Mesodermal cell (in vitro differentiated cells): ENCODE results near the gene LRRC32.

ENCODE experiments used
- H3K27ac ChIP-seq: 2 replicates; pipeline ENCODE4 v1.7.0; 2013; ENCODE audit warnings: mild to moderate bottlenecking, low read depth, low read length, moderate library complexity; ENCODE audit not compliant: severe bottlenecking
- H3K36me3 ChIP-seq: 2 replicates; pipeline ENCODE4 v1.7.1; 2013; ENCODE audit warnings: mild to moderate bottlenecking, low read length, moderate library complexity; ENCODE audit not compliant: control insufficient read depth, insufficient read depth
- H3K4me1 ChIP-seq: one replicate; pipeline ENCODE4 v1.7.1; 2013; ENCODE audit warnings: mild to moderate bottlenecking, low read length; ENCODE audit not compliant: insufficient read depth, control insufficient read depth, poor library complexity, severe bottlenecking
- H3K4me3 ChIP-seq: 2 replicates; pipeline ENCODE4 v1.7.0; 2013; ENCODE audit warnings: low read length, control low read depth, mild to moderate bottlenecking; ENCODE audit not compliant: insufficient read depth, poor library complexity, severe bottlenecking; ENCODE audit errors: extremely low read depth
- H3K9me3 ChIP-seq: 2 replicates; pipeline ENCODE4 v1.7.1; 2013; ENCODE audit warnings: mild to moderate bottlenecking, low read length, moderate library complexity; ENCODE audit not compliant: control insufficient read depth
- WGBS, 2 experiments: methylation state at CpG; one replicate each; pipeline ENCODE4 v1.1.5; 2013; ENCODE audit warnings: missing lambda C conversion rate in 2 of 2; ENCODE audit not compliant: insufficient coverage in 2 of 2; 5-methylcytosine and 5-hydroxymethylcytosine counted together

The LRRC32 gene

GRCh38 chr11:76627606-76628005 lies 42.9 kb downstream of the LRRC32 start:
- Histone ChIP-seq H3K9me3 (peaks cover 20% of the 10 kb centered on the region), H3K36me3 (no peaks in the 10 kb centered on the region), H3K27ac (no peak overlapping the region), H3K4me3 (no peak overlapping the region), H3K4me1 (peaks cover 24% of the 10 kb centered on the region)
- WGBS, 2 experiments: 85 to 93% methylated on average over 3 to 7 of the region's 7 CpGs

DNA sequence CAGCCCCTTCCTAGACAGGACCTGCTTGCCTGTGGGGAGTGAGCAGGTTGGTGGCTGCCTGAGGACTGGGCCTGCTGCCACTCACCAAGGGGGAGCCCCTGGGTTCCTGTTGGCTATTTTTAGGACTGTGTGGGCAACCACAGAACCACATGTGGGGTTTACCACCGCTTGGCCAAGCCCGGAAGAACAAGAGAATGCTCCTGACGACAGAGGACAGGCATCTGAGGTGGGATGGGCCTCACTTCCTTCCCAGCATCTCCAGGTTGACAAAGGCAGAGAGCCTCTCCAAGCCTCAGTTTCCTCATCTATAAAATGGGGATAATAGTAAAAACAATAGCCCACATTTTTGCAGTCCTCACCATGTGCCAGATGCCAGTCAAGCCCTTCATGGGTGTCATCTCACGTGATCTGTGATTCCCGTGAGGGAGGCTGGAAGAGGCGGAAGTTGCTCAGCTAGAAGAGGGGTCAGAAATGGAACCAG lies 43.6 kb downstream of the LRRC32 start:
- WGBS, 2 experiments: 95 to 100% methylated on average over 5 to 6 of the region's 6 CpGs
- peaks cover 20% of the 10 kb centered on the region for H3K9me3 ChIP-seq
- no peak overlapping the region for H3K4me3 ChIP-seq
- H3K36me3 ChIP-seq: no peaks in the 10 kb centered on the region
- no peak overlapping the region for H3K27ac ChIP-seq
- peaks cover 31% of the 10 kb centered on the region for H3K4me1 ChIP-seq

GRCh38 chr11:76626266-76626665 lies 44.3 kb downstream of the LRRC32 start:
- Histone ChIP-seq H3K36me3 (no peaks in the 10 kb centered on the region), H3K4me3 (no peak overlapping the region), H3K4me1 (peaks cover 36% of the 10 kb centered on the region), H3K9me3 (peaks cover 20% of the 10 kb centered on the region), H3K27ac (no peak overlapping the region)
- WGBS, 2 experiments: 100% methylated on average over 1 to 2 of the region's 3 CpGs

- H3K36me3 ChIP-seq: no peaks in the 10 kb centered on the region
Observed at GRCh38 chr11:76625472-76626186, 44.9 kb downstream of the LRRC32 start.

GRCh38 chr11:76624500-76625379 lies 45.8 kb downstream of the LRRC32 start:
- H3K27ac ChIP-seq: peak overlapping the region; percentile 82
- no peaks in the 10 kb centered on the region for H3K36me3 ChIP-seq
- WGBS, 2 experiments: 83 to 84% methylated on average over 10 to 12 of the region's 15 CpGs
- no peak overlapping the region for H3K4me3 ChIP-seq
- H3K9me3 ChIP-seq: peaks cover 13% of the 10 kb centered on the region
- peaks cover 36% of the 10 kb centered on the region for H3K4me1 ChIP-seq

More at GRCh38 chr11:76625472-76626186, 44.9 kb downstream of the LRRC32 start:
- H3K9me3 ChIP-seq: peaks cover 20% of the 10 kb centered on the region
- no peak overlapping the region for H3K4me3 ChIP-seq
- H3K27ac ChIP-seq: no peak overlapping the region
- H3K4me1 ChIP-seq: peaks cover 36% of the 10 kb centered on the region
- 100% methylated on average over 1 of the region's 1 CpG; no CpG with 5 or more reads in 1 of the 2 experiments for WGBS, 2 experiments

DNA sequence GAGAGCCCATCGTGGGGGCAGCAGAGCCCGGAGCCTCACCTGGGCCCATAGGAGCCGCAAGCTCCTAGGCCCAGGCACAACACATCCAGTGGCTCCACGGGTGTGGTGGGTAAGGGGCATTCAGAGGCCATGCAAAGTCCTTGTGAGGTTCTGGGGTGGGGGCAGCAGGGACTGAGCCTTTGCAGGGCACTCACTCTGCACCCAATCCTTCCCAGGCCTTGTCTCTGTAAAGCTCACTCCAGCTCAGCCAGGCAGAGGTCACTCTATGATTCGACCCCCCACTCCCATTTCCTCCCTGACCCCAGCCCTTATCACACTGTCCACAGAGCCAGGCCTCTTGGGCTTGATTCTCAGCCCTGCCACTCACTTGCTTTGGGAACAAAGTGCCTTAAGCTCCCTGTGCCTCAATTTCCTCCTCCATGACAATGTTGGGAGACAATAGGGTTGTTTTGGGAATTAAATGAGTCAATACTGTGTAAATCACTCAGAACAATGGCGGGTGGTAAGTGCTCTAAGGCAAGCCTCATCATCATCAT lies 46.6 kb downstream of the LRRC32 start:
- Histone ChIP-seq H3K27ac (peak overlapping the region; percentile 82), H3K4me3 (no peak overlapping the region), H3K9me3 (peaks cover 13% of the 10 kb centered on the region), H3K4me1 (peaks cover 36% of the 10 kb centered on the region), H3K36me3 (no peaks in the 10 kb centered on the region)
- 79 to 82% methylated on average over 6 of the region's 6 CpGs for WGBS, 2 experiments

GRCh38 chr11:76623171-76623883 lies 47.2 kb downstream of the LRRC32 start:
- WGBS, 2 experiments: 89 to 91% methylated on average over 9 to 11 of the region's 12 CpGs
- Histone ChIP-seq H3K36me3 (no peaks in the 10 kb centered on the region), H3K4me3 (no peak overlapping the region), H3K9me3 (peaks cover 14% of the 10 kb centered on the region), H3K4me1 (peaks cover 36% of the 10 kb centered on the region), H3K27ac (peak overlapping the region; percentile 82)

- peak overlapping the region; percentile 82 for H3K27ac ChIP-seq
- WGBS, 2 experiments: 93 to 100% methylated on average over 2 to 4 of the region's 5 CpGs
- H3K9me3 ChIP-seq: peaks cover 17% of the 10 kb centered on the region
Observed at GRCh38 chr11:76622493-76623094, 48.0 kb downstream of the LRRC32 start.

GRCh38 chr11:76621868-76622267 lies 48.7 kb downstream of the LRRC32 start:
- Histone ChIP-seq H3K36me3 (no peaks in the 10 kb centered on the region), H3K9me3 (peaks cover 17% of the 10 kb centered on the region), H3K27ac (peak overlapping the region; percentile 74), H3K4me3 (no peak overlapping the region), H3K4me1 (peaks cover 36% of the 10 kb centered on the region)
- 80 to 100% methylated on average over 3 to 7 of the region's 7 CpGs for WGBS, 2 experiments

More at GRCh38 chr11:76622493-76623094, 48.0 kb downstream of the LRRC32 start:
- H3K4me1 ChIP-seq: peaks cover 36% of the 10 kb centered on the region
- no peak overlapping the region for H3K4me3 ChIP-seq
- H3K36me3 ChIP-seq: no peaks in the 10 kb centered on the region

DNA sequence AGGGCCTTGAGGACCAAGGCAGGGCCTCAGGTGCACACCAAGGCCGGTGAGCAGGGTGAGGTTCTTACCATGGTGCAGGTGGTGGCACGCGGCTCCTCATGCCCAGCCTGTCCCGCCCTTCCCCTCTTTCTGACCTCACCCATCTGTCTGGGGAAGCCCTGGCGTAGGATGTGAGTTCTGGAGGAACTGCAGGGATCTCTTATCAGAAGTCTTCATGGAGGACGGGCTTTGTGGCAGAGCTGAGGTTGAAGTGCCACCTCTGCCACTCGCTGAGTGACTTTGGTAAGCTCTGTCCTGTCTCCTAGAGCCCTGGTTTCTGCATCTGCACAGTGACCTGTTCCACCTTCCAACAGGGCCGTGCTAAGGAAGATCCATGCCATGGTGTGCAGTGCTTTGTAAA lies 49.1 kb downstream of the LRRC32 start:
- peak overlapping the region; percentile 74 for H3K27ac ChIP-seq

More for the DNA sequence above, 49.1 kb downstream of the LRRC32 start:
- Histone ChIP-seq H3K4me1 (peaks cover 36% of the 10 kb centered on the region), H3K4me3 (no peak overlapping the region), H3K36me3 (no peaks in the 10 kb centered on the region), H3K9me3 (peaks cover 17% of the 10 kb centered on the region)
- WGBS, 2 experiments: 100% methylated on average over 3 to 6 of the region's 8 CpGs
